Measurements from ENCODE around the gene ENO1. TPM values are rescaled to one million over a fixed set of nuclear protein-coding genes. Genes with fewer than 3 reads are reported as not detected.

The ENO1 gene
- total and polyA plus RNA-seq, 12 donors, result 73.3 to 581 (median 141) TPM

GRCh38 chr1:8866792-8867415 is 11.6 kb downstream of the ENO1 start:
- WGBS, 2 donors, result 87% methylated on average over 11 of the region's 11 CpGs
- ATAC-seq, result no peak
- Histone ChIP-seq H3K4me1 (peaks cover 0 to 26% (median 5%) of the 10 kb centered on the region in 9 donors), H3K27ac (no peak overlapping the region), H3K9me3 (no peaks in the 10 kb centered on the region), H3K4me3 (no peak overlapping the region), H3K36me3 (peaks cover 15 to 100% (median 97%) of the 10 kb centered on the region in 9 donors), H3K27me3 (no peaks in the 10 kb centered on the region)
- intact Hi-C loops (cut with DNase I), result no loop called here
- no peak for DNase-seq
- TF ChIP-seq, protein P1, sequence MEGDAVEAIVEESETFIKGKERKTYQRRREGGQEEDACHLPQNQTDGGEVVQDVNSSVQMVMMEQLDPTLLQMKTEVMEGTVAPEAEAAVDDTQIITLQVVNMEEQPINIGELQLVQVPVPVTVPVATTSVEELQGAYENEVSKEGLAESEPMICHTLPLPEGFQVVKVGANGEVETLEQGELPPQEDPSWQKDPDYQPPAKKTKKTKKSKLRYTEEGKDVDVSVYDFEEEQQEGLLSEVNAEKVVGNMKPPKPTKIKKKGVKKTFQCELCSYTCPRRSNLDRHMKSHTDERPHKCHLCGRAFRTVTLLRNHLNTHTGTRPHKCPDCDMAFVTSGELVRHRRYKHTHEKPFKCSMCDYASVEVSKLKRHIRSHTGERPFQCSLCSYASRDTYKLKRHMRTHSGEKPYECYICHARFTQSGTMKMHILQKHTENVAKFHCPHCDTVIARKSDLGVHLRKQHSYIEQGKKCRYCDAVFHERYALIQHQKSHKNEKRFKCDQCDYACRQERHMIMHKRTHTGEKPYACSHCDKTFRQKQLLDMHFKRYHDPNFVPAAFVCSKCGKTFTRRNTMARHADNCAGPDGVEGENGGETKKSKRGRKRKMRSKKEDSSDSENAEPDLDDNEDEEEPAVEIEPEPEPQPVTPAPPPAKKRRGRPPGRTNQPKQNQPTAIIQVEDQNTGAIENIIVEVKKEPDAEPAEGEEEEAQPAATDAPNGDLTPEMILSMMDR (IDR thresholded peaks at IDR 0.05), result no peak

DNA sequence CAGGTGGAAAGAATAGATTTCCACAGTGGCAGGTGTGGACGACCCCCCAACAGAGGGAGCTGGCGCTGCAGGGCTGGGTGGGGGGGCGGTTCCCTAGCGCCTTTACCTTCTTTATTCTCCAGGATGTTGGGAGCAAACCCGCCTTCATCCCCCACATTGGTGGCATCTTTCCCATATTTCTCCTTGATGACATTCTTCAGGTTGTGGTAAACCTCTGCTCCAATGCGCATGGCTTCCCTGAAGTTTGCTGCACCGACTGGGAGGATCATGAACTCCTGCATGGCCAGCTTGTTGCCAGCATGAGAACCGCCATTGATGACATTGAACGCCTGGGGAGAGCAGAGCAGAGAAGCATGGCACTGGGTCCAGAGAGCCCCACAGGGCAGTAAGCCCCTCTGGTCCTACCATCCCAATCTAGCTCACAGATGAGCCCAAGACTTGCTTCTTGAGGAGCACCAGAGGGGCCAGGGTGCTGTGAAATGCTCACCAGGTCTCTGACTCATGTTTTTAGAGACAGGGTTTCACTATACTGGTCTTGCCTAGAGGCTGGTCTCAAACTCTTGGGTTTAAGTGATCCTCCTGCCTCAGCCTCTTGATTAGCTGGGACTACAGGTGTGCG is 12.2 kb downstream of the ENO1 start:
- no peaks in the 10 kb centered on the region for H3K9me3 ChIP-seq
- H3K27ac ChIP-seq, result no peak overlapping the region
- peaks cover 12 to 100% (median 96%) of the 10 kb centered on the region in 9 donors for H3K36me3 ChIP-seq
- H3K4me1 ChIP-seq, result peaks cover 0 to 23% (median under 1%) of the 10 kb centered on the region in 9 donors
- intact Hi-C loops (cut with DNase I), result no loop called here
- WGBS, 2 donors, result 85% methylated on average over 10 of the region's 10 CpGs
- ATAC-seq (no peak), DNase-seq (no peak)
- TF ChIP-seq, protein P1 (IDR thresholded peaks at IDR 0.05), result no peak
- no peak overlapping the region for H3K4me3 ChIP-seq
- no peaks in the 10 kb centered on the region for H3K27me3 ChIP-seq

GRCh38 chr1:8864713-8865344 is 13.7 kb downstream of the ENO1 start:
- Histone ChIP-seq H3K9me3 (no peaks in the 10 kb centered on the region), H3K27ac (peak overlapping the region in 1 of 10 donors; percentile 13), H3K4me1 (peaks cover 0 to 24% (median 0%) of the 10 kb centered on the region in 9 donors), H3K36me3 (peaks cover 11 to 100% (median 95%) of the 10 kb centered on the region in 9 donors), H3K27me3 (no peaks in the 10 kb centered on the region), H3K4me3 (no peak overlapping the region)
- TF ChIP-seq, protein P1 (IDR thresholded peaks at IDR 0.05), result no peak
- no peak for ATAC-seq
- no peak for DNase-seq
- 88 to 89% methylated on average over 6 of the region's 6 CpGs for WGBS, 2 donors
- intact Hi-C loops (cut with DNase I), result no loop called here

DNA sequence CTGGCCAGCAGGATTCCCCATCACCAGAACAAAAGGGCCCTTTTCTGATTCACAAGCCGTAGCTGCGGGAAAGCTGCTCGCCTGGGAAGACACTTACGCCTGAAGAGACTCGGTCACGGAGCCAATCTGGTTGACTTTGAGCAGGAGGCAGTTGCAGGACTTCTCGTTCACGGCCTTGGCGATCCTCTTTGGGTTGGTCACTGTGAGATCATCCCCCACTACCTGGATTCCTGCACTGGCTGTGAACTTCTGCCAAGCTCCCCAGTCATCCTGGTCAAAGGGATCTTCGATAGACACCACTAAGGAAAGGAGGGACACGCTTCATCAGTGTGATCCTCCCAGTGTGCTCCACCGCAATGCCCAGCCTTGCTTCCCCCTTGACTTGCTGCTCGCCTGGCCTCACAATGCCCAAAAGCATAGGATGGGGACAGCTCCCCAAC is 14.7 kb downstream of the ENO1 start:
- no peak for ATAC-seq
- 91 to 92% methylated on average over 13 of the region's 13 CpGs for WGBS, 2 donors
- TF ChIP-seq, protein P1 (IDR thresholded peaks at IDR 0.05), result no peak
- intact Hi-C loops (cut with DNase I), result no loop called here
- peaks cover 11 to 100% (median 87%) of the 10 kb centered on the region in 9 donors for H3K36me3 ChIP-seq
- H3K4me1 ChIP-seq, result peaks cover 2 to 34% (median 10%) of the 10 kb centered on the region in 9 donors
- H3K9me3 ChIP-seq, result no peaks in the 10 kb centered on the region
- no peak overlapping the region for H3K27ac ChIP-seq
- no peak for DNase-seq
- H3K27me3 ChIP-seq, result no peaks in the 10 kb centered on the region
- no peak overlapping the region for H3K4me3 ChIP-seq
